Fibroblast of pulmonary artery (primary cell): Measurements from ENCODE around the gene COL4A2.
"Not testable (repeated sequence)": the region's sequence is repeated elsewhere in the genome, so short reads cannot be mapped to it uniquely, and the experiment has no call there.

ENCODE experiments used
- DNase-seq: peaks from one replicate; pipeline ENCODE4 v3.0.0-alpha.2; 2010; ENCODE audit warnings: low read depth
- H3K4me3 ChIP-seq: replicated peaks from 2 replicates; pipeline ENCODE4 v1.5.1; 2011; ENCODE audit warnings: low read depth, mild to moderate bottlenecking, control low read depth, low read length, moderate library complexity
- CTCF ChIP-seq: IDR thresholded peaks from 2 replicates; pipeline ENCODE4 v1.5.1; 2011; ENCODE audit warnings: mild to moderate bottlenecking, control low read depth, low read length, inconsistent platforms; ENCODE audit errors: missing control alignments

COL4A2 gene

DNA sequence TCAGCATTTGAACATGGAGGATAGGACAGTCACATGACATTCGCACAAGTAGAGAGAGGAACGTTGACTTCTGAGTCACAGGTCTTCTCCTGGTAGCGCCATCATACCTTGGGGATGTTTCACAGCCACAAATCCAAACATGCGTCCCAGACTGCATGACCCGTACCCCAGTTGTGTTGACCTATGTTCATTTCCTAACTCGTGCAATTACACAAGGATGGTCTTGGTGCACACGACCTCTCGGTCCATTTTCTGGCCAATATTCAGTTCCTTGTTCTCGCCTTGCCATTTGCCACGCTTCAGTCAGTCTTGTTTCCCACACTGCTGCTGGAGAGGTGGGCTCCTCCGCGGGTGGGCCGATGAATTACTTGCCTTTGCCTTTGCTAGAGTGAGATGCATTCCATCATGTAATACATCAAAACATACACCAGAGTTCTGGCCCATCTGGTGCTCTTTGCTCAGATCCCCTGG is 87.3 kb downstream of the COL4A2 start:
- TF ChIP-seq CTCF: no peak
- DNase-seq: peak; percentile 50
- H3K4me3 ChIP-seq: no peak overlapping the region

DNA sequence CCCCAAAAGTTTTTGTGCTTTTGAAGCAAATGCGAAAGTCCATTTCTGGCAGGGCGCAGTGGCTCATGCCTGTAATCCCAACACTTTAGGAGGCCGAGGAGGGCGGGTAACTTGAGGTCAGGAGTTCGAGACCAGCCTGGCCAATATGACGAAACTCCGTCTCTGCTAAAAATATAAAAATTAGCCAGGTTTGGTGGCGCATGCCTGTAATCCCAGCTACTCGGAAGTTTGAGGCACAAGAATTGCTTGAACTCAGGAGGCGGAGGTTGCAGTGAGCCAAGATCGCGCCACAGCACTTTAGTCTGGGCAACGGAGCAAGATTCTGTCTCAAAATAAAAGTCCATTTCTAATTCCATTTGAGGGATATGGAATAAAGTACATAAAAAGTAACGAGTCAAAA is 88.5 kb downstream of the COL4A2 start:
- not testable (repeated sequence) for H3K4me3 ChIP-seq, DNase-seq

GRCh38 chr13:110396476-110396875 is 89.4 kb downstream of the COL4A2 start:
- no peak for DNase-seq
- no peak overlapping the region for H3K4me3 ChIP-seq
- no peak for TF ChIP-seq CTCF

DNA sequence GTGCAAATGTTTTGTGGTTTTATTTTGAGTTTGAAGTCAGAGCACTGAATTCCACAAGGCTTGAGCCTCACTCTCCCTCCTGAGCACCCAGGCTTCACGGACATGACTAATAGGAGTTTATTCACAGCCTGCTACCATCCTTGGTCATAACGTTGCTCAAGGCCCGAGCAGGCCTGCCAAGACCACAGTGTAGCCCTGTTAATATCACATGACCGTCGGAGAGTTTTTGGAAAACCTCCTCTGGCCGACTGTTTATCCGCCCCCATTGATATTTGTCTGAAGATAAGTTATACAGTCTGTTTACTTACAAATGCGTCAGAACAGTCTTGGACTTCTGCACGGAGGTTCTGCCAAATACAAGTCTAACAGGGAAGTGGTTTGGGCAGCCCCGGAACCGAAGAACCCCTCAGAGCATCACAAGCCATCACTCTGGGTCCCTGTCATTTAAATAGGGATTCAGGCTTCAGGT is 89.9 kb downstream of the COL4A2 start:
- TF ChIP-seq CTCF: no peak
- peak overlapping the region; percentile 43 for H3K4me3 ChIP-seq
- DNase-seq: peak; percentile 100

- no peak for TF ChIP-seq CTCF
- peak; percentile 92 for DNase-seq
- peak overlapping the region; percentile 43 for H3K4me3 ChIP-seq
Measured at GRCh38 chr13:110397436-110398115, 90.5 kb downstream of the COL4A2 start.

DNA sequence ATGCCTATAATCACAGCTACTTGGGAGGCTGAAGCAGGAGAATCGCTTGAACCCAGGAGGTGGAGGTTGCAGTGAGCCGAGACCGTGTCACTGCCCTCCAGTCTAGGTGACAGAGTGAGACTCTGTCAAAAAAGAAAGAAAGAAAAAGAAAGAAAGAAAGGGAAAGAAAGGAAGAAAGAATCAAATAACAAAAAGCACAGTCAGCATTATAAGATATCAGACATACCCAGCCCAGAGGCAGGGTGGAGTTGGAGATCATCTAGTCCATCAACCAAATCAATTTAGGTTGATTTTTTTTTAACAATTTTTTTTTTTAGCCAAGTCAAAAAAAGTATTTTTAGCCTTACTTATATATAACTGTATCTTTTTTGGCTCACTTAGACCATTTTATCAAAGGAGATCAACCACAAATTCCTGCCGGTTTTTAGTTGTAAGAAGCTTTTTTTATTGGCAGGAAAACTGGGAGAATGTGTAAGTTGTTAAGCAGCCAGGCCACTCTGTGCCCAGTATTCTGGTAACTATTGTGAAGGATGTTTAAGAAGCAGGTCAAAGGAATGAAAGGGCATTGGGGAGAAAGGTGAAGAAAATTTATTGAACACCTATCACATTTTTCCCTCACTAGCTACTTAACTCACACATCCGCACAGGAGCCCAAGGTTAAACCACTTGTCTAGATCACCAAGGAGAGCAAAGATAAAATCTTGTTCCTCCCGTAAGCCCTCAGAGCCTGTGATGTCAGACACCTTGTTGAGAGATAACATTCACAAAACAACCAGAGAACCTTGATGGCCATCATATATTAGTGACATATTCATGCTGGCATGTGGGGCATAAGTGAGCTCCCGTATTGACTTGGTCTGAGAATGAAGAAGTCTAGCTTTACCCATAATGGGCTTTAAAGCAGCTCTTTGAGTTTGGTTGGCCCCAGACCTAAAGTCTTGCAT is 91.8 kb downstream of the COL4A2 start:
- no peak overlapping the region for H3K4me3 ChIP-seq
- peak; percentile 80 for DNase-seq
- no peak for TF ChIP-seq CTCF

DNA sequence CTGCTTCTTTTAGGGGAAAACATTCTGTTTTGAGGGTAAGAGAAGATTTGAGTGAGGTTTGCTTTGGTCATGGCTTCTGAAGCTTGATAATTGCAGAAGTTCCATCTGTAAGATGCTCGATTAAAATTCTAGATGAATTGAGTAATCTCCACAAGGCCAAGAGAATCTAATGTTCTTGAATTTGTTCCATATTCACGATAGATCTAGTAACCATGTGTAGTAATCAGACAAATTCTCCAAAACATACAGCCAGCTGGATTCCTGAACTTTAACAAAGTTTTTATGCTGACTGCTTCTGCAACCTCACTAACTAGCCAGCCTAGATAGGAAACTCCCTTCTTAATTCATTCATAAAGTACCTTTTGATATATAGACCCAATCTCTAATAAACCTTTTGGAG is 92.7 kb downstream of the COL4A2 start:
- peak; percentile 74 for DNase-seq
- TF ChIP-seq CTCF: no peak
- no peak overlapping the region for H3K4me3 ChIP-seq
